Measurements from ENCODE around the gene TBC1D8. TPM values are rescaled to one million over a fixed set of nuclear protein-coding genes. Genes with fewer than 3 reads are reported as not detected.

The TBC1D8 gene
- total and polyA plus RNA-seq, 12 donors: 7.6 to 17.2 (median 10.8) TPM

GRCh38 chr2:101153787-101154186 lies 2.6 kb upstream of the TBC1D8 start:
- DNase-seq: no peak
- H3K27ac ChIP-seq: no peak overlapping the region
- WGBS, 4 donors: 62 to 73% (median 68%) methylated on average over 7 of the region's 7 CpGs
- no peaks in the 10 kb centered on the region for H3K36me3 ChIP-seq (replicated peaks in 1 of 2)
- no peaks in the 10 kb centered on the region for H3K9me3 ChIP-seq (replicated peaks in 1 of 3)
- no peaks in the 10 kb centered on the region for H3K27me3 ChIP-seq
- H3K4me1 ChIP-seq (replicated peaks in 1 of 2): peaks cover 0 to 32% of the 10 kb centered on the region in 2 donors
- intact Hi-C loops (cut with DNase I): loop anchor here (5.0 kb wide), 3 partner anchors 111 to 141 kb away; no protein-coding TSS in a partner anchor
- H3K4me3 ChIP-seq: no peak overlapping the region
- TF ChIP-seq CTCF (IDR thresholded peaks at IDR 0.05): no peak
- no peak for TF ChIP-seq POLR2A (IDR thresholded peaks at IDR 0.05)

GRCh38 chr2:101153077-101153707 lies 2.0 kb upstream of the TBC1D8 start:
- DNase-seq: no peak
- peaks cover 0 to 32% of the 10 kb centered on the region in 2 donors for H3K4me1 ChIP-seq (replicated peaks in 1 of 2)
- intact Hi-C loops (cut with DNase I): loop anchor here (5.0 kb wide), 3 partner anchors 111 to 141 kb away; no protein-coding TSS in a partner anchor
- H3K4me3 ChIP-seq: no peak overlapping the region
- no peaks in the 10 kb centered on the region for H3K36me3 ChIP-seq (replicated peaks in 1 of 2)
- TF ChIP-seq CTCF (IDR thresholded peaks at IDR 0.05): peak in 1 of 6 experiments; percentile 4
- no peak for TF ChIP-seq POLR2A (IDR thresholded peaks at IDR 0.05)
- H3K27me3 ChIP-seq: no peaks in the 10 kb centered on the region
- no peaks in the 10 kb centered on the region for H3K9me3 ChIP-seq (replicated peaks in 1 of 3)
- H3K27ac ChIP-seq: no peak overlapping the region
- 79 to 88% (median 86%) methylated on average over 9 of the region's 9 CpGs for WGBS, 4 donors

- intact Hi-C loops (cut with DNase I): loop anchor here (5.0 kb wide), 3 partner anchors 110 to 140 kb away; no protein-coding TSS in a partner anchor
- 43 to 53% (median 45%) methylated on average over 19 to 21 of the region's 21 CpGs for WGBS, 4 donors
- Histone ChIP-seq H3K4me3 (peak overlapping the region in 1 of 4 donors; percentile 94), H3K4me1 (replicated peaks in 1 of 2) (peaks cover 0 to 32% of the 10 kb centered on the region in 2 donors), H3K9me3 (replicated peaks in 1 of 3) (no peaks in the 10 kb centered on the region), H3K27me3 (no peaks in the 10 kb centered on the region), H3K36me3 (replicated peaks in 1 of 2) (no peaks in the 10 kb centered on the region), H3K27ac (peak overlapping the region in 3 of 5 donors; percentile 26 to 91 (median 78))
- TF ChIP-seq POLR2A (IDR thresholded peaks at IDR 0.05) (no peak), CTCF (IDR thresholded peaks at IDR 0.05) (peak in 5 of 6 experiments; percentile 28 to 71 (median 55))
- peak; percentile 24 to 74 (median 27) for DNase-seq
These were observed 1.3 kb upstream of the TBC1D8 start for GRCh38 chr2:101152272-101153076.

- peak in 4 of 7 donors; percentile 14 to 28 (median 23) for DNase-seq
- Histone ChIP-seq H3K27me3 (no peaks in the 10 kb centered on the region), H3K36me3 (replicated peaks in 1 of 2) (no peaks in the 10 kb centered on the region), H3K9me3 (replicated peaks in 1 of 3) (no peaks in the 10 kb centered on the region), H3K27ac (peak overlapping the region in 4 of 5 donors; percentile 26 to 91 (median 72)), H3K4me1 (replicated peaks in 1 of 2) (peaks cover 0 to 32% of the 10 kb centered on the region in 2 donors), H3K4me3 (peak overlapping the region in 2 of 4 donors; percentile 24 to 94)
- intact Hi-C loops (cut with DNase I): loop anchor here (5.0 kb wide), 3 partner anchors 110 to 140 kb away; no protein-coding TSS in a partner anchor
- WGBS, 4 donors: 2 to 6% (median 3%) methylated on average over 14 of the region's 14 CpGs
- TF ChIP-seq CTCF (IDR thresholded peaks at IDR 0.05) (no peak), POLR2A (IDR thresholded peaks at IDR 0.05) (no peak)
These were observed 683 bp upstream of the TBC1D8 start for GRCh38 chr2:101151859-101152271.
